Measurements from ENCODE around the gene F12.
A peak's percentile ranks its signal among the peaks of the same experiment; 100 is the strongest.

DNA sequence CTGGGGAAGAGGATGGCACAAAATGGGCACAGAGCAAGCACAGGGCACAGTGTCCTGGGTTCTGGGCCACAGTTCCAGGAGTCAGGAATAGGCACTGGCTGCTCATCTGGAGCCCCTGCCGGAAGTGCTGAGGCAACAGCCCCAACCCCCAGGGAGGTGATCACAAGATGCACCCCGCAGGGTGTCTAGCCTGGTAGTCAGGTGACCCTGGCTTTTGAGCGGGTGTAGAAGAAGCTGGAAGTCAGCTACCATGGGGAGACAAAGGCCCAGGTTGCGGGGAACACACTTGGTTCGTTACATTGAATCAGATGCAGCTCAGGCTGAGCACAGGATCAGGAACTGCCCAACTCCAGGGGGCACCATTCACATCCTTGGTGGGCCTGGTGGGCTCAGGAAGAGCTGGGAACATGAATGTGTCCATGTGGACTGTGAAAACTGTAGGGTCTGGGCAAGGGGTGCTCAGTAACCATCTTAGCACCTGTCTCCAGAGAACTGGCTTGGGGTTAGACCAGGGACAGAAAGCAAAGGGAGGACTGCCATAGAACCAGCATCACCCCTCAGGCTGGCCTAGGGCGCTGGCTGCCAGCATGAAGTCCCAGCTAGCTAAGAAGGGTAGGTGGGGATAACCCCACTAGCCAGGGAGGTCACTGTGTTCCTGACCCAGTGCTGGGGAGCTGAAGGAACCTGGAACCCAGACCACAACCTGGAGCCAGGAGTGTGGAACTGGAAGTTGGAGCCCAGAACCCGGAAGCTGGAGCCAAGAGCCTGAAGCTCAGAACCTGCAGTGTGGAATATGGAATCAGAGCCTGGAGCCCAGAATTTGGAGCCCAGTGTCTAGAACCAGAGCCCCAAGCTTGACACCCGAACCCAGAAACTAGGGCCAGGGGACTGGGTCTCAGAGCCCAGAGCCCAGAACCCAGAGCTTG, 31.2 kb downstream of the F12 start:
- TF ChIP-seq, protein P1, sequence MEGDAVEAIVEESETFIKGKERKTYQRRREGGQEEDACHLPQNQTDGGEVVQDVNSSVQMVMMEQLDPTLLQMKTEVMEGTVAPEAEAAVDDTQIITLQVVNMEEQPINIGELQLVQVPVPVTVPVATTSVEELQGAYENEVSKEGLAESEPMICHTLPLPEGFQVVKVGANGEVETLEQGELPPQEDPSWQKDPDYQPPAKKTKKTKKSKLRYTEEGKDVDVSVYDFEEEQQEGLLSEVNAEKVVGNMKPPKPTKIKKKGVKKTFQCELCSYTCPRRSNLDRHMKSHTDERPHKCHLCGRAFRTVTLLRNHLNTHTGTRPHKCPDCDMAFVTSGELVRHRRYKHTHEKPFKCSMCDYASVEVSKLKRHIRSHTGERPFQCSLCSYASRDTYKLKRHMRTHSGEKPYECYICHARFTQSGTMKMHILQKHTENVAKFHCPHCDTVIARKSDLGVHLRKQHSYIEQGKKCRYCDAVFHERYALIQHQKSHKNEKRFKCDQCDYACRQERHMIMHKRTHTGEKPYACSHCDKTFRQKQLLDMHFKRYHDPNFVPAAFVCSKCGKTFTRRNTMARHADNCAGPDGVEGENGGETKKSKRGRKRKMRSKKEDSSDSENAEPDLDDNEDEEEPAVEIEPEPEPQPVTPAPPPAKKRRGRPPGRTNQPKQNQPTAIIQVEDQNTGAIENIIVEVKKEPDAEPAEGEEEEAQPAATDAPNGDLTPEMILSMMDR (IDR thresholded peaks at IDR 0.05; ENCODE audit: borderline replicate concordance, extremely low read depth, low read length, poor library complexity, severe bottlenecking), result peak; percentile 22
- no peak for TF ChIP-seq EZH2 (IDR thresholded peaks at IDR 0.05; ENCODE audit: borderline replicate concordance, low read depth, low read length, severe bottlenecking)
